KBM-7 (cell line): ENCODE data around the gene CD59.
"Not testable (repeated sequence)": the region's sequence is repeated elsewhere in the genome, so short reads cannot be mapped to it uniquely, and the experiment has no call there.

ENCODE experiments used
- DNase-seq: peaks from one replicate; pipeline ENCODE4 v3.0.0-alpha.2; 2015
- in situ Hi-C: fragments of 300-500 bp; cut with MboI; formaldehyde crosslinking; loops from 2 replicates; pipeline ENCODE4 v1.14.3; 2020; ENCODE audit warnings: low sequenced_read_pairs, low pct_unique_long_range_greater_than_20kb, mixed read lengths

The CD59 gene

DNA sequence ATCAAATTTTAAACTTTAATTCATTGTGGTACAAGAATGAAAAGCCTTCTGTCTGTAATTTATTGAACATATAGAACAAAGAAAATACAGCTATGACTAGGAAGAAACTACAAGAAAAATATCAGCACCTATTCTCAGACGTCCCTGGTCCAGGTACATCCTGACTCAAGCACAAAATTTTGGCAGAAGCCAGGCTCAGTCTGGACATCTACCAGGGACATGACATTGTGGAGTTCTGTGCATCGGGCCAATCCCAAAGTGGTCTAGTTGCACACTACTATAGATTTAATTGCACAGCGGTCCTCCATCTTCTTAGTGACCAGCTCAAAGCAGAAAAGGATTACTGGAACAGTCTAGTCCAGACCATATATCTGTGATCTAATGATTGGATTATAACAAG lies 15.7 kb upstream of the CD59 start:
- in situ Hi-C loops: no loop called here
- no peak for DNase-seq

DNA sequence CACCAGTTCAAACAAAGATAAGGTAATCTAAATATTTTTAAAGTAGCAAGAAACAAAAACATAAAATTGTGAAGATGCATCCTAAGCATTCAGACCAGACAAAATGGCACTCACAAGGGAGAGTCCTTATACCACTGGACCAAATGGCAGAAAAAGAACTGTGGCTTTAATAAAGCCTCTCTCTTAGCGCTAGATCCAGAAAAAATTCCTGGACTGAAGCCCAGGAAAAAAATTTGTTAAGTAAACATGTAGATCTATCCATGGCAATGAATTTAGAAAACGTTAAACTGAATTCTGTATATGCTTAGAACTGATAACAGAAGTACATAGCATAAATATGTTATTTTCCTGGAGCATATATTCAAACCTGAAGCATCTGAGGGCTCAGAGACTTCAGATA lies 11.8 kb upstream of the CD59 start:
- DNase-seq: no peak
- in situ Hi-C loops: no loop called here

DNA sequence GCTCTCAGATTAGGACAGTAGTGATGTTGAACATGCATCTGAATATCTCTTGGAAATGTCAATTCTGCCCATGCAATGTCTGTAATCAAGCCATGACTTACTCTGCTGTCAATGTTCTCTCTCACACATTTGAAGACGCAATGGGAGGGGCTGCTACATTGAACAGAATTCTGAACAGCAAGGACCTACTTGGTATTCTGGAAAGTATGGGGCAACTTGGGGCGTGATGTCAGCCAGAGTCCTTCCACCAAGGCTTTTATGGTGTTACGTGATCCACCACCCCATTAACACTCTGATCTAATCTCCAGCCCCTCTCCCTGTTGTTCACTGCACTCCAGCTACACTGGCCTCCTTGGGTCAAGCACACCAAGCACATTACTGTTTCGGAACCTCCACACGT lies 7.1 kb upstream of the CD59 start:
- in situ Hi-C loops: no loop called here
- no peak for DNase-seq

DNA sequence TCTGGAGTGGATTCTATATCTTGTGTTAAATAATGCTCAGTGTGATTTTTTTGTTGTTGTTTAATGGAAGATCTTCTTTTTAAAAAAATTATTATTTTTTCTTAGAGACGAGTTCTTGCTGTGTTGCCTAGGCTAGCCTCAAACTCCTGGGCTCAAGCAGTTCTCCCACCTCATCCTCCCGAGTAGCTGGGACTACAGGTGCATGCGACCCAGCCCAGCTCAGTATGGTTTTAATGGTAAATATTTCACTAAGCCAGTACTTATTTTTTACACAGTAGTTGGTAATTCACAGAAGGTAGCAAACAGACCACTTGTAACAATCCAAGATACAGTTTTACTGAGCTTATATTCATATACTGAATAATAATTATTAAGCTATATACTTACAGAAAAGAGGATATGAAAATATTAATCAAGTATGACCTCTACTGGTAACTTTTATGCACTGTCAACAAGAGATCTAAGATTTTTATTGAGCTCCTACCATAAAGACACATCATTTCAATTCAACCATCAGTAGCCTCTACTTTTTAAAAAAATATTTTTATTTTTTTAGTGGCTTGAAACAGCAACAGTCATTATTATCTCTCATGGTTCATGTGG lies 6.1 kb upstream of the CD59 start:
- DNase-seq: peak; percentile 34
- in situ Hi-C loops: no loop called here

DNA sequence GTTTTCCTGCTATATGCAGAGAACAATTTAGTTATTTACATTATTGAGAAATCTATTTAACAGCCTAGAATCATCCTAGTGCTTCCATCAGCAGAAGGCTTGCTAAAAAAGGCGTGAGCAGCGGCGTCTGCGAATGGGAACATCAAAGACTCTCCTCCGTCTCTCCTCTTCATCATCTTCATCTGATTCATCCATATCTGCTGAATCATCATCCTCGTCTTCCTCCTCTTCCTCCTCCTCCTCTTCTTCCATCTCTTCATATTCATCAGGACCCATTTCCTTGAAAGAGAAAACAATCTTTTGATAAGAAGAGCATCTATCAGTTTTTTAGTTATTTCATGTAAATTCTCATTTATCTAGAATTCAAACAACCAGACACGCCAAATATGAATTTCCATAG lies 5.6 kb upstream of the CD59 start:
- no peak for DNase-seq
- in situ Hi-C loops: no loop called here

DNA sequence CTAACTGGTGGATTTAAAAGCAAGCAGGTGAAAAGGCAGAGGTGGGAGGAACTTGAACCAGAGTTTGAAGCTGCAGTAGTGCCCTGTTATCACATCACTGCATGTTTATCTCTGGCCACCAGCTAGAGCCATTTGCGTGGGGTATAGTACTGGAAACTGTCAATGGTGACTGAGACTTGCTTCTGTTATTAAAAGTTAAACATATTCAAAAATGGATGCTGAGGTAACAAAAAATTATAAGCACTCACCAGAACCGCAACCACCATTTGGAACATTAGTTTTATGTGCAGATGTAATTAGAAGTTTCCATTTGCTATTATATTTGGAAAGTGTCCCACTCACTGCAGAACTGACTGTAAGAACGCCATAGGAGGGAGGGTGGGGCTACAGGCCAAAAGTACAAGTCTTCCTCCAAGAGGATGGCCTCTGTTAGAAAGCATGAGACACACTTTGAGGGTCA lies 1.2 kb upstream of the CD59 start:
- in situ Hi-C loops: no loop called here
- DNase-seq: no peak

DNA sequence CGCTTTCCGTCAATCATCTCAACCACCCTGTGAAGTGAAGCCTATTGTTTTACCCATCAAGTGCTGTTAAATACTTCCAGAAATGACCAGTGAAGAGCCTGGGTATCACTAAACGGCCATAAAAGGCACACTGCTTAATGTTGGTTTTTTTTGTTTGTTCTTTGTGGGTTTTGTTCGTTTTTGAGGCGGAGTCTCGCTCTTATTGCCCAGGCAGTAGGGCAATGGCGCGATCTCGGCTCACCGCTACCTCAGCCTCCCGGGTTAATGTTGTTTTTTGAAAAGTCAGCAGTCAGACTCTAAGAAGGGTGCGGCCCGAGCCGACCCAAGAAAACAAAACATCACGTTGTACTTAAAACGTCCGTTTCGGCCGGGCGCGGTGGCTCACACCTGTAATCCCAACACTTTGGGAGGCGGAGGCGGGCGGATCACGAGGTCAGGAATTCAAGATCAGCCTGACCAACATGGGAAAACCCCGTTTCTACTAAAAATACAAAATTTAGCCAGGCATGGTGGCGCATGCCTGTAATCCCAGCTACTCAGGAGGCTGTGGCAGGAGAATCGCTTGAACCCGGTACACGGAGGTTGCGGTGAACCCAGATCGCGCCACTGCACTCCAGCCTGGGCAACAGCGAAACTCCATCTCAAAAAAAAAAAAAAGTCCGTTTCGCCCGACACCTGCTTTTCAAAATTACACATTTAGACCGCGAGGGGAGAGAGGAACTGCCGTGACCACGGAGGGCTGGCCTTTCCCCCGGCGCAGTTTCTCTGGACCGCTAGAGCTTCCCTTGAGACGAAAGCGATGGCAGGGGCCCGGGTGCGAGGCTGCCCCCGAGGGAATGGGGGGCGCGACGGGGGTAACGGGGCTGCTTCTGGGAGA lies 714 bp downstream of the CD59 start:
- in situ Hi-C loops: no loop called here
- peak; percentile 71 for DNase-seq

DNA sequence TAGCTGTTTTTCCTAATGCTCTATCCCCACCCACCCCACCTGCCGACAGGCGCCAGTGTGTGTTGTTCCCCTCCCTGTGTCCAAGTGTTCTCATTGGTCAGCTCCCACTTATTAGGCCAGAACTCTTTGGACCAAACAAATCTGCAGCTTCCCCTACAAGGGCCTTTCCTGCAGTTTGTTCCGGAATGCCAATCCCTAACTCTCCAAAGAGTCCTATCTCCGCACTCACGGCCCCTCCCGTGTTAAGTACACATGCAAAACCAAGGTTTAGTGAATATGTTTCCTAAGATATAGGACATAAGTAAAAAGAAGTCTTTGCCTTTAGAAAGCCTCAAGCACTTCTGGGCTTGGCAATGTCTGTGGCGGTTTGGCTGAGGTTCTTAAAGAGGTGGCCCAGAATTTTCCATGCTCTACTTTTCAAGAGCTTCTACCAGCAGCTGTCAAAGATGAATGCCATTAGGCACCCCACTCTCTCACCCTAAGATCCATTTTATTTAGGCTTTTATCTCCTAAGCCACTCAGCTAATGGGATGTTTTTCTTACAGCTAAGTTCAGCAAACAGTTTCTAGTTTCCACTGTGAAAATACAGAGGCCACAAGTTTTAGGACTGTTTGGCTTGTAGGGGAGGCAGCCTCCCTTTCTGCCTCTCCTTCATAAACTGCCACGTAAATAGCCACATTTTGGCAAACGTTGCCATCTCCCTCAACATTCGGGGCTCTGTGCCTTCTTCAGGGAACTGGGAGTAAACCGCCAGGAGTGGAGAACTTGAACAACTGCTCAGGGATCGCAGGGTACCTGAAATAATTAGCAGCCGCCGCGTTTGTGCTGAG lies 1.6 kb downstream of the CD59 start:
- DNase-seq: no peak

DNA sequence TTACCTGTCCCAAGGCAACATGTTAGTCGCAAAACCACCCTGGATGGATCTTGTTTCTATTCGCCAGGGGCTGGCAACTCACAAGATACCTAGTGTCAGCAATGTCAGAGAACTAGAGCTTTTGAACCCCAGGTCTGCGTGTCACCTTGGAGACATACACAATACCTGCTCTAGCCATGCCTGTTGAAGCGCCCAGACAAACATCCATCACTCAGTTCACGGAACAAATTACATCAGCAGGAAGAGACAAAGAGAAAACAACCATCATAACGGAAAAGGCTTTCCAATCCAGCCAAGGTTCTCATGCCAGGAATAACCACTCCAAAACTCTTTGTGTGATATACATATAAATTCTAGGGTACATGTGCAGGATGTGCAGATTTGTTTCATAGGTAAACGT lies 2.2 kb downstream of the CD59 start:
- DNase-seq: no peak
- in situ Hi-C loops: no loop called here

More for the DNA sequence above, 1.6 kb downstream of the CD59 start:
- in situ Hi-C loops: no loop called here

DNA sequence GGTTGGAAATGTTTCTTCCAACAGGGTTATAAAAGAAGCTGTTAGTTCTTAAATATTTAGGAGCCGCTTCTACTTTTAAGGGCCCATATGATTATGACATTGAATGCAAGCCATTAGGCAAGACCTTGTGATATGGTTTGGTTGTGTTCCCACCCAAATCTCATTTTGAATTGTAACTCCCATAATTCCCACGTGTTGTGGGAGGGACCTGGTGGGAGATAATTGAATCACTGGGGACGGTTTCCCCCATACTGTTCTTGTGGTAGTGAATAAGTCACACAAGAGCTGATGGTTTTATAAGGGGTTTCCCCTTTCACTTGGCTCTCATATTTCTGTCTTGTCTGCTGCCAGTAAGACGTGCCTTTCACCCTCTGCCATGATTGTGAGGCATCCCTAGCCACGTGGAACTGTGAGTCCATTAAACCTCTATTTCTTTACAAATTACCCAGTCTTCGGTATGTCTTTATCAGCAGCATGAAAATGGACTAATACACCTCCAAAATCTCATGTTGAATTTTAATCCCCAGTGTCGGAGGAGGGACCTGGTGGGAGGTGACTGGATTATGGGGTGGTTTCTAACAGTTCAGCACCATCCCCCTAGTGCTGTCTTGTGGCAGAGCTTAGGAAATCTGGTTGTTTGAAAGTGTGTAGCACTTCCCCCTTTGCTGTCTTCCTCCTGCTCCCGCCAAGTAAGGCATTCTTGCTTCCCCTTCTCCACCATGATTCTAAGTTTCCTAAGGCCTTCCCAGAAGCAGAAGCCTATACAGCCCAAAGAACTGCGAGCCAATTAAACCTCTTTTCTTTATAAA lies 4.3 kb downstream of the CD59 start:
- peak; percentile 84 for DNase-seq
- in situ Hi-C loops: no loop called here

DNA sequence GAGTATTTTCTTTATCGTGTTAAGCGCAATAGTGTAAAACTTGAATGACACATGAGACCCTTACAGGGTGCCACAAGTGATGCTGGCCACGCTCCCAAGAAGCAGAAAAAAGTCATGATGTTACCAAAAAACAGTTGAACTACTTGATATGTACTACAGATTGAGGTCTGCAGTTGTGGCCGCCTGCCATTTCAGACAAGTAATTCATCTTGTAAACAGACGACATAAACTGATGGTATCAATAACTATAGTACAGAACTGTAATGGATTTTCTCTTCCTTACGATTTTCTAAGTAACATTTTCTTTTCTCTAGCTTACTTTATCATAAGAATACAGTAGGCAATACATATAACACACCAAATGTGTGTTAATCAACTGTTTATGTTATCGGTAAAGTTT lies 5.5 kb downstream of the CD59 start:
- in situ Hi-C loops: no loop called here
- DNase-seq: no peak

DNA sequence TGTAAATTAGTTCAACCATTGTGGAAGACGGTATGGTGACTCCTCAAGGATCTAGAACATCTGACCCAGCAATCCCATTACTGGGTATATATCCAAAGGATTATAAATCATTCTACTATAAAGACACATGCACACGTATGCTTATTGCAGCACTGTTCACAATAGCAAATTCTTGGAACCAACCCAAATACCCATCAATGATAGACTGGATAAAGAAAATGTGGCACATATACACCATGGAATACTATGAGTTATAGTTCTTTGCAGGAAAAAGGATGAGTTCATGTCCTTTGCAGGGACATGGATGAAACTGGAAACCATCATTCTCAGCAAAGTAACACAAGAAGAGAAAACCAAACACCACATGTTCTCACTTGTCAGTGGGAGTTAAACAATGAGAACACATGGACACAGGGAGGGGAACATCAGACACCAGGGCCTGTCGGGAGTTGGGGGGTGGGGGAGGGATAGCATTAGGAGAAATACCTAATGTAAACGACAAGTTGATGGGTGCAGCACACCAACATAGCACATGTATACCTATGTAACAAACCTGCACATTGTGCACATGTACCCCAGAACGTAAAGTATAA lies 7.1 kb downstream of the CD59 start:
- DNase-seq, in situ Hi-C loops: not testable (repeated sequence)

DNA sequence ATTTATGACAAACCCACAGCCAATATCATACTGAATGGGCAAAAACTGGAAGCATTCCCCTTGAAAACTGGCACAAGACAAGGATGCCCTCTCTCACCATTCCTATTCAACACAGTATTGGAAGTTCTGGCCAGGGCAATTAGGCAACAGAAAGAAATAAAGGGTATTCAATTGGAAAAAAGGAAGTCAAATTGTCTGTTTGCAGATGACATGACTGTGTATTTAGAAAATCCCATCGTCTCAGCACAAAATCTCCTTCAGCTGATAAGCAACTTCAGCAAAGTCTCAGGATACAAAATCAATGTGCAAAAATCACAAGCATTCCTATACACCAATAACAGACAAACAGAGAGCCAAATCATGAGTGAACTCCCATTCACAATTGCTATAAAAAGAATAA lies 8.7 kb downstream of the CD59 start:
- in situ Hi-C loops, DNase-seq: not testable (repeated sequence)

DNA sequence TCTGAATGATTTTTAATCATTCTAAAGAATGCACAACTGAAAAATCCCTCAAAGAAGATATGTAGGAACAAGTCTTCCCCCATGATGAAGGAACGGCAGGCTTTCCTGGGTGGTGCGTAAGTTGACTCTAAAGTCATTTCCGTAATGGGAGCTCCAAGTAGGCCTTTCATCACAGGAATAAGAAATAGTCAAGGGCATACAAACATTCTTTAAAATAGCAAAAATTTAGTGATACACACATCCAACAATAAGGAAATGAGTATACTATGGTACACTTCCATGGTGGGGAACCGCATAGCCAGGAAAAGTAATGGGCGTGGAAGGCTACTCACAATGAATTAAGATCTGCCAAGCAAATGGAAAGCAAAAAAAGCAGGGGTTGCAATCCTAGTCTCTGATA lies 10.7 kb downstream of the CD59 start:
- DNase-seq: no peak

DNA sequence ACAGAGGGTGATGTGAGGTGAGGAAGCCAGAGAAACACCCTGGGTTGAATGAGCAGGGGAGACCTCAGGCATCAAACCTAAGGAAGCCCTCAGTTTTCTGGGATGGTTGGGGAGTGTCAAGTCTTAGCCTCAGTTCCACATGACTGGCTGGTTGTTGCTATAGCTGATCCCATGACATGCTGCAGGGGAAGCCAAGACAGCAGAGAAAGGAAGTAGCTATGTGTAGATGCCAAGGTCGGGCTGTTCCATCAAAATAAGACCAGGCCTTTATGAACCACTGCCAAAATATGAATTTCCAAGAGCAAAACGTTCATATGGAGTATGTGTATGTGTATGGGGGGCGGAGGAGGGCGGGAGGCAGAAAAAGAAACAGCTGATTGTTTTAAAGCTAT lies 11.6 kb downstream of the CD59 start:
- DNase-seq: peak; percentile 49
- in situ Hi-C loops: no loop called here

More for the DNA sequence above, 10.7 kb downstream of the CD59 start:
- in situ Hi-C loops: no loop called here

DNA sequence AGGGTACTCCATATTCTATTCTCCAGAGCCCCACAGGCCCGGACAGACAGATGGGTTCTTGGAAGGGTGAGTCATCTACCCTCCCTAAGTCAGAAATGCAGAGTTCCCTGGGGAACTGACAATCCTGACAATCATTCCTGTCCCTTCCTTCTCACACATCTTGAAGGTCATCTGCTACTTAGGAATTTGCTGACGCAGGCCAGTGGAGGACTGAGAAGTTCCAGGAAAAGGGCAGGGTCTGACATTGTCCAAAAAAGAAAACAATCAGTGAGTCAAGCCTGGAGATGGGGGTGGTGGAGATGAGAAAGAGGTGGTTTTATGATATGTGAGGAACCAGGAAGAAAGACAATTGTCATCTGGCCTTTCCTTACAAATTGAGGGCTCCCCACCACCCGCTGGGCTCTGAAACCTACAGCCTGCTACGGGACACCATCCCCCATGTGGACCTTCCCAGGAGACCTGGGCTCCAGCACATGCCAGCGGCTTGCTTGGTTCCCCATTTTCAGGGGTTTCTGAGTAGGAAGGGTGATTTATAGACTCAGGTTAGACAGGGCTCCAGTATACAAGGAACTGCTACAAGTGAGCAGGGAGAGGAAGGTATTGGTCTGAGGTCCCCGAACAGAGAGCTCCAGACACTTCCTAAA lies 12.9 kb downstream of the CD59 start:
- in situ Hi-C loops: no loop called here
- peak; percentile 79 for DNase-seq

DNA sequence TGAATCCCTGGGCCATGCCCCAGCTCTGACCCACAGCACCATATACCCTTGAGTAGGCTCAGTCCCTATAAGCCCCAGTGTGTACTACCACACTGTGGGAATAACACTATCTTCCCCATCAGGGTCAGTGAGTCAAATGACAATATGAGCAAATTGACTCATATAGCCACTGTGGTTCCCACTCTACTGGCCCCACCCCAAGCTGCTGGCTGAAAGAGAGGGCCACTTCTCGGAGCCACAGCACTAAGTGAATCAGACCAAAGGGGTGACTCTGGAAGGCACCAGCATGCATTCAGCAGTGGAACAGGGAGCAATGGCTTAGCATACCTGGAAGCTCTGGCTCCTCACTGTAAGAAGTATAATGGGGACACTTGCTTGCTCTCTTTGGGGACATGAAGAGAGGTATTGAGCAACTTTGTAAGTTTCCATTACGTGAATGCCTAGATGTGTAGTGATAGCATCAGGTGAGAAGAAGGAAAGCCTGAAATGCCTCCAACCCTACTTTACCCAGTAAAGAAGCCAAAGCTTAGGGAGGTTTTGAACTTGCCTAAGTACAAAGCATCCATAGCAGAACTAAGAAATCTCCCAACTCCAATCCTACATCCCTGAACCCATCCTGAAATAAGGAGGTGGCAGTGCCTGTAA lies 13.5 kb downstream of the CD59 start:
- no peak for DNase-seq
- in situ Hi-C loops: no loop called here

DNA sequence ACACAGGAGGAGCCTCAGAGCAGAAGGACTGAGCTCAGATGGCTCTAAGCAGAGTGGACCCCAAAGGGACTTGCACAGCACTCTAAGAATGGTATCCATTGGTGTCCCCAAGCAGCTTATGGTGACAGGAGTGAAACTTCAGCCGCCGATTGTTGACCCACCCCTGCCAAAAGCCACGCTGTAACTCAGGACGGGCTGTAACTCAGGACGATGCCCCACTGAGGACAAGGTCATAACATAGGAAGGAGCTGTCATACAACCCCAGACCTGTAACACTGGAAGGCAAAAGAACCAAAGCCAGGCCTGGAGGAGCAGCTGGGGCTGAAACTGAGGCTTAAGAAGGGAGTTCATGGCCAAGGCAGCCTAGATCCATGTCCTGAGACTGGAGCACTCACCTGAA lies 14.2 kb downstream of the CD59 start:
- in situ Hi-C loops: no loop called here
- DNase-seq: no peak
